DND-41 (cell line): Measurements from ENCODE around the gene PIGZ.

Source experiments
- EZH2 ChIP-seq: IDR thresholded peaks from 3 replicates; pipeline ENCODE4 v1.6.1; 2012; ENCODE audit warnings: borderline replicate concordance, low read depth, mild to moderate bottlenecking, moderate library complexity, low read length, inconsistent platforms; ENCODE audit not compliant: severe bottlenecking
- TF ChIP-seq, protein P1 (sequence below): IDR thresholded peaks from 2 replicates; pipeline ENCODE4 v1.5.1; 2012; ENCODE audit warnings: borderline replicate concordance, low read length, moderate library complexity, mild to moderate bottlenecking; ENCODE audit not compliant: poor library complexity, severe bottlenecking; ENCODE audit errors: extremely low read depth

DNA sequence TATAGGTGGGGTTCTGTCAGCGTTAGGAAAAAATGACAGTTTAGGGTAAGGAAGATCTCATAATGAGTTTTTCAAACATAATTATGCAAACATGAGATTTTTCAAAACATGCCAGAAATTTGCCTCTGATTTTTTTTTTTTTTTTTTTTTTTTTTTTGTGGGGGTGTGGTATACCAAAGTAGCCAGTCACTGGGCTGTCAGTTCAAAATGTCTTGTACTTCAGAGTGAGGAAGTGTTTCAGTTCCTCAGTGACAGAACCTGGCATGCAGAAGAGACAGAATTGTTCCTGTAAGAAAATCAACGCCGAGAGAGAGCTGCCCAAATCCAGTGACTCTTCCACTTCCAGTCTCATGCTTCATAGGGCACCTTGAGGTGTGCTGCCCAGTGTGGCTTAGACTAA, 36.0 kb downstream of the PIGZ start:
- no peak for TF ChIP-seq EZH2
- TF ChIP-seq, protein P1, sequence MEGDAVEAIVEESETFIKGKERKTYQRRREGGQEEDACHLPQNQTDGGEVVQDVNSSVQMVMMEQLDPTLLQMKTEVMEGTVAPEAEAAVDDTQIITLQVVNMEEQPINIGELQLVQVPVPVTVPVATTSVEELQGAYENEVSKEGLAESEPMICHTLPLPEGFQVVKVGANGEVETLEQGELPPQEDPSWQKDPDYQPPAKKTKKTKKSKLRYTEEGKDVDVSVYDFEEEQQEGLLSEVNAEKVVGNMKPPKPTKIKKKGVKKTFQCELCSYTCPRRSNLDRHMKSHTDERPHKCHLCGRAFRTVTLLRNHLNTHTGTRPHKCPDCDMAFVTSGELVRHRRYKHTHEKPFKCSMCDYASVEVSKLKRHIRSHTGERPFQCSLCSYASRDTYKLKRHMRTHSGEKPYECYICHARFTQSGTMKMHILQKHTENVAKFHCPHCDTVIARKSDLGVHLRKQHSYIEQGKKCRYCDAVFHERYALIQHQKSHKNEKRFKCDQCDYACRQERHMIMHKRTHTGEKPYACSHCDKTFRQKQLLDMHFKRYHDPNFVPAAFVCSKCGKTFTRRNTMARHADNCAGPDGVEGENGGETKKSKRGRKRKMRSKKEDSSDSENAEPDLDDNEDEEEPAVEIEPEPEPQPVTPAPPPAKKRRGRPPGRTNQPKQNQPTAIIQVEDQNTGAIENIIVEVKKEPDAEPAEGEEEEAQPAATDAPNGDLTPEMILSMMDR = no peak
